ENCODE measurements around the gene CACNG1. TPM values are rescaled to one million over a fixed set of nuclear protein-coding genes. Genes with fewer than 3 reads are reported as not detected.

The CACNG1 gene
- polyA plus RNA-seq, 1 of the 3 experiments (the other 2 are of a cell fraction) = not detected

DNA sequence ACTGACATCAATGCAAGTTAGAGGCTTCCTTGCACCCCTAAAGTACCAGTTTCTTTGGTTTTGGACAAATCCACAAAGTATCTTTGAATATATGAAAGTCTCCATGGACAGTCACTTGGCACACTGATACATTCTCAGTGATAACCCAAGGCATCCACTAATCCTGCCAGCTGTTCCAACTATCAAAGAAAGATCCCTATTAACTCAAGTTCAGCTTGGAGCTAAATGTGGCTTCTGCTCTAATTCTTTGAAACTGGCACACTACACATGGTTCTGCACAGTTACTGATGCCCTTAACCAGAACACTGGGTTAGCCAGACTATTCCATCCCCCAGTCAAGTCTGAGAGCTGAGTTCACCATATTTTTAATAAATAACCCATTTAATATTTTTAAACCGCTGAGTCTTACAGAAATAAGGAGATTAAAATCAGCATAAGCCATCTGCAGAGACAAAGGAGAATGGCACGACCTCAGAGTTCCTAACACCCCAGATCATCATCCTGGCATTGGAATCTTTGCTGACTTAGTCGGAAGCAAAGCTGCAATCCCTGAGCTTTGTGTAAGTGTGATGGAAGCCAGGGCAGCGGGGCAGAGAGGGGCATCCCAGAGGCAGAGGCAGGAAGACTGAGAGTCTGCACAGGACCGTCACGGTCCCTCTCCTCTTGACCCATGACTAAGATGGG, 6.3 kb downstream of the CACNG1 start (continued):
- TF ChIP-seq REST (IDR thresholded peaks at IDR 0.05; ENCODE audit: low read depth, low read length) = no peak
- TF ChIP-seq RCOR1 (IDR thresholded peaks at IDR 0.05; ENCODE audit: low read length) = no peak
- TF ChIP-seq POLR2AphosphoS5 (IDR thresholded peaks at IDR 0.05; ENCODE audit: low read depth, low read length) = no peak
- no peak for TF ChIP-seq RFX5 (IDR thresholded peaks at IDR 0.05; ENCODE audit: low read length)
- no peak for TF ChIP-seq USF2 (IDR thresholded peaks at IDR 0.05; ENCODE audit: borderline replicate concordance, low read depth, low read length)
- no peak for TF ChIP-seq RXRA (IDR thresholded peaks at IDR 0.05; ENCODE audit: borderline replicate concordance, low read depth)
- TF ChIP-seq GATA2 (CRISPR knock-in tag; IDR thresholded peaks at IDR 0.05) = no peak

DNA sequence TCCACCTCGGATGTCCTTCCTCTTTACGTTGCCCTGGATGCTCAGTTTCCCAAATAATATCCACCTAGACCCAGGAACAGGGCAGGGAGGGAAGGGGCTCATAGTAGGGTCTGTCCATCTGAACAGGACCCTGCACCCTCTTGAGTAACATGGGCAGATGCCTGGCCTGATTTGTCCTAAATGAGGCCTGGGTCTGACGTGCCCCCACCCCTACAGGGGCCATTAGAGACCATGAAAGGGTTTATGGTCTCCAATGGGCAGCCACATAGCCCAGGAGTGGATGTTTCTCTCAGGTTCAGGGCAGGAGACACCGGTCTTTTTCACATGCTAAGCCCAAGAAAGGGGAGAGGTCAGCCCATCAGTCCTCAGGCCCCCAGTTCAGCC, 6.8 kb downstream of the CACNG1 start:
- no peaks in the 10 kb centered on the region for H3K79me2 ChIP-seq (ENCODE audit: insufficient read depth)
- DNase-seq = no peak
- H2AFZ ChIP-seq (ENCODE audit: low read depth) = no peak overlapping the region
- ChIA-PET POLR2A (no interaction called here), CTCF (no interaction called here)
- peaks cover 0 to 3% of the 10 kb centered on the region in 2 experiments; a peak in 1 of 4 replicates for H3K4me1 ChIP-seq (ENCODE audit: control insufficient read depth in 1 of 2, insufficient read depth in 2 of 2, low read depth in 1 of 2, low read length in 1 of 2)
- no peaks in the 10 kb centered on the region for H3F3A ChIP-seq (replicated peaks; ENCODE audit: insufficient read depth)
- H3K4me3 ChIP-seq (ENCODE audit: low read depth in 2 of 2, low read length in 1 of 2) = no peak overlapping the region
- H3K9me2 ChIP-seq = no peaks in the 10 kb centered on the region
- no peaks in the 10 kb centered on the region for H4K20me1 ChIP-seq (ENCODE audit: insufficient read depth)
- TF ChIP-seq TAF1 (IDR thresholded peaks at IDR 0.05; ENCODE audit: borderline replicate concordance, low read depth, low read length) = no peak
- TF ChIP-seq, protein P1, sequence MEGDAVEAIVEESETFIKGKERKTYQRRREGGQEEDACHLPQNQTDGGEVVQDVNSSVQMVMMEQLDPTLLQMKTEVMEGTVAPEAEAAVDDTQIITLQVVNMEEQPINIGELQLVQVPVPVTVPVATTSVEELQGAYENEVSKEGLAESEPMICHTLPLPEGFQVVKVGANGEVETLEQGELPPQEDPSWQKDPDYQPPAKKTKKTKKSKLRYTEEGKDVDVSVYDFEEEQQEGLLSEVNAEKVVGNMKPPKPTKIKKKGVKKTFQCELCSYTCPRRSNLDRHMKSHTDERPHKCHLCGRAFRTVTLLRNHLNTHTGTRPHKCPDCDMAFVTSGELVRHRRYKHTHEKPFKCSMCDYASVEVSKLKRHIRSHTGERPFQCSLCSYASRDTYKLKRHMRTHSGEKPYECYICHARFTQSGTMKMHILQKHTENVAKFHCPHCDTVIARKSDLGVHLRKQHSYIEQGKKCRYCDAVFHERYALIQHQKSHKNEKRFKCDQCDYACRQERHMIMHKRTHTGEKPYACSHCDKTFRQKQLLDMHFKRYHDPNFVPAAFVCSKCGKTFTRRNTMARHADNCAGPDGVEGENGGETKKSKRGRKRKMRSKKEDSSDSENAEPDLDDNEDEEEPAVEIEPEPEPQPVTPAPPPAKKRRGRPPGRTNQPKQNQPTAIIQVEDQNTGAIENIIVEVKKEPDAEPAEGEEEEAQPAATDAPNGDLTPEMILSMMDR (IDR thresholded peaks at IDR 0.05) = no peak
- TF ChIP-seq RFX5 (IDR thresholded peaks at IDR 0.05; ENCODE audit: low read length) = no peak
- TF ChIP-seq NRF1 (IDR thresholded peaks at IDR 0.05; ENCODE audit: low read depth, low read length) = no peak
- no peak overlapping the region for H3K27ac ChIP-seq (ENCODE audit: low read depth in 2 of 2, low read length in 1 of 2)
- H3K9ac ChIP-seq = no peak overlapping the region
- no peaks in the 10 kb centered on the region for H3K36me3 ChIP-seq (replicated peaks in 1 of 2; ENCODE audit: control insufficient read depth in 1 of 2, insufficient read depth in 2 of 2, low read length in 1 of 2)
- H3K9me3 ChIP-seq = peaks cover 9% of the 10 kb centered on the region
- no peak overlapping the region; the same call in 1 of the 2 replicates for H3K4me2 ChIP-seq
- 16% methylated on average over 4 of the region's 4 CpGs for WGBS (ENCODE audit: low lambda C conversion rate)
- H3K27me3 ChIP-seq (ENCODE audit: insufficient read depth) = no peaks in the 10 kb centered on the region
